GM12875 (cell line): ENCODE data around the gene CABP2.
"Not testable (repeated sequence)": the region's sequence is repeated elsewhere in the genome, so short reads cannot be mapped to it uniquely, and the experiment has no call there.

ENCODE experiments used
- H3K4me3 ChIP-seq: one replicate; pipeline ENCODE4 v1.5.1; 2011; ENCODE audit warnings: low read depth, low read length, control low read depth
- CTCF ChIP-seq: IDR thresholded peaks from 2 replicates; pipeline ENCODE4 v1.5.1; 2011; ENCODE audit warnings: low read depth, mild to moderate bottlenecking, control low read depth, inconsistent platforms, low read length, moderate library complexity, borderline replicate concordance; ENCODE audit not compliant: insufficient read depth

Gene CABP2

GRCh38 chr11:67492069-67492727 is 31.0 kb downstream of the CABP2 start:
- TF ChIP-seq CTCF = no peak
- H3K4me3 ChIP-seq = no peak overlapping the region

DNA sequence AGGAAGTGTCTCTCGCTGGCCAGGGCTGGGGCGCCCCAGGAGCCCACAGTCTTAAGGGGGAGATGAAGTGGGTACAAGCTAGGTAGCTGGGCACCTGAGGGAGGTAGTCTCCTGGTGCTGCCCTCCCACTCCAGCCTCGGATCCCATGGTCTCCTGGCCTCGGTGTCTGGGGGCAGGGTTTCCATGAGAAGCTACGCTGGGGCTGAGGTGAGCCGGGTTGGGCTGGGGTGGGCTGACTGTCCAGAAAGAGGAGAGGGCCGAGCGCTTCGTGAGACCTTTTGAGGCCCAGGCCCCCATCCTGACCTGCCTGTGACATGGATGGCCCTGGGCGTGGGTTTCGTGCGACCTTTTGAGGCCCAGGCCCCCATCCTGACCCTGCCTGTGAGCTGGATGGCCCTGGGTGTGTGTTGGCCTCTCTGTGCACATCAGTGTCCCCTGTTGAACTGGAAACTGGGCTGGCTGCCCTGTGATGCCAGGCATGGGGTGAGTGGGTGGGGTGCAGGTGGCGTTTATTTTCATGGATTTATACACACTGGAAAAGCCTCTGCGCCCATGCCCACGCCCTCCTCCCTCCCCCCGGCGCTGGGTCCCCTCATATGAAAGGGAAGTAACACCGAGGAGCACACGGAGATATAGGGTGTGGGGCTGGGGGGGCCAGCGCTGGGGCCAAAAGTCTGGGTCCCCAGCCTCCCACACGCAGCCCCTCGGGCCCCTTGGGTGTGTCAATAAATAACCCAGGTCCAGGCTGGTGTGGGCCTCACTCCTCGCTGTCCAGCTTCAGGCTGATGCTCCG is 31.8 kb downstream of the CABP2 start:
- TF ChIP-seq CTCF = no peak
- H3K4me3 ChIP-seq = no peak overlapping the region

DNA sequence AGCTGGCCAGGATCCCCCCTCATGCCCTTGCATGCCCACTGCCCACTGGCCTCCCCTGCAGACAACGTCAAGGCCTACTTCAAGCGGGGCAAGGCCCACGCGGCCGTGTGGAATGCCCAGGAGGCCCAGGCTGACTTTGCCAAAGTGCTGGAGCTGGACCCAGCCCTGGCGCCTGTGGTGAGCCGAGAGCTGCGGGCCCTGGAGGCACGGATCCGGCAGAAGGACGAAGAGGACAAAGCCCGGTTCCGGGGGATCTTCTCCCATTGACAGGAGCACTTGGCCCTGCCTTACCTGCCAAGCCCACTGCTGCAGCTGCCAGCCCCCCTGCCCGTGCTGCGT is 32.5 kb downstream of the CABP2 start:
- TF ChIP-seq CTCF = no peak
- no peak overlapping the region for H3K4me3 ChIP-seq

DNA sequence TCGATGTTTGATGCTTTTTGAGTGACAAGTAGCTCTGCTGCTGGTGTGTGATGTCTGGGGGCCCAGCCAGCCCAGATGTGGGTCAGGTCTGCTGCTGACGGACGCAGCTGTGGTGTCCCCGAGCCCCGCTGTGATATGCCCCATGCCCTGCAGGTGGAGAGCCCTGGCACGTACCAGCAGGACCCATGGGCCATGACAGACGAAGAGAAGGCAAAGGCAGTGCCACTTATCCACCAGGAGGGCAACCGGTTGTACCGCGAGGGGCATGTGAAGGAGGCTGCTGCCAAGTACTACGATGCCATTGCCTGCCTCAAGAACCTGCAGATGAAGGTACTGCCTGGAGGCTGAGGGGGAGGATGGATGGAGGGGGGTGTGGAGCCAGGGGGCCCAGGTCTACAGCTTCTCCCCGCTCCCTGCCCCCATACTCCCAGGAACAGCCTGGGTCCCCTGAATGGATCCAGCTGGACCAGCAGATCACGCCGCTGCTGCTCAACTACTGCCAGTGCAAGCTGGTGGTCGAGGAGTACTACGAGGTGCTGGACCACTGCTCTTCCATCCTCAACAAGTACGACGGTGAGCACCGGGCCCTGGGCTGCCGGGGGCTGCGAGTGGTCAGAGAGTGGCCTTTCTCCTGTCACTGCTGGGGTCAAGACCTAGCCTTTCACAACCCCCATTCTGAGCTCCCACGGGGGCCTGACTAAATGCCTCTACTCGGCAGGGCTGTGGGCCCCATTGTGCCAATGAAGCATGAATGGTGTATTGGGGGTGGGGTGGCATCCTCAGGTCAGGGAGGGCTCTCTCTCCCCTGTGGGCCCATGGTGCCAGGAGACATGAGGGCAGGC is 33.1 kb downstream of the CABP2 start:
- H3K4me3 ChIP-seq = no peak overlapping the region
- no peak for TF ChIP-seq CTCF

DNA sequence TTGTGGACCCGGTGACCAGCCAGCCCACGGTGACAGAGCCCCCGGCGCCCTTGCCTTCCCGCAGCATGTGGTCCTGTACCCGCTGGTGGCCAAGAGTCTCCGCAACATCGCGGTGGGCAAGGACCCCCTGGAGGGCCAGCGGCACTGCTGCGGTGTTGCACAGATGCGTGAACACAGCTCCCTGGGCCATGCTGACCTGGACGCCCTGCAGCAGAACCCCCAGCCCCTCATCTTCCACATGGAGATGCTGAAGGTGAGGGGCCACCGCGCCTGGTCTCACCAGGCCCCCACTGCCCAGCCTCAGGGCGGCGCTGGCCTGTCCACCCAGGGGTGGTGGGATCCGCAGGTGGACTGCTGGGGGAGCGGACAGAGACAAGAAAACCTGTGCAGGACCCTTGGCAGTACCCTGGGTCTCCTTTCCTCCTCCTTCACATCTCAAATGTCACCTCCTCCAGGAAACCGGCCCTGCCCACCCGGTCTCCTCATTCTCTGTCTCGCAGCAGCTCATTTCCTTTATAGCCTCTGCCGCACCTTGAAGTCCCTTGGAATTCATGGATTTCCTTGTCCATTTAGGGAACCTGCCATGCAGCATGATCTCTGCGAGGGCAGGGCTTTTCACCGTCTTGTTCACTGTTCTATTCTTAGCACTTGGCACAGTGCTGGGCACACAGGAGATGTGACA is 33.9 kb downstream of the CABP2 start:
- no peak for TF ChIP-seq CTCF
- H3K4me3 ChIP-seq = no peak overlapping the region

GRCh38 chr11:67486481-67487195 is 36.6 kb downstream of the CABP2 start:
- peak overlapping the region; percentile 19 for H3K4me3 ChIP-seq
- TF ChIP-seq CTCF = no peak

DNA sequence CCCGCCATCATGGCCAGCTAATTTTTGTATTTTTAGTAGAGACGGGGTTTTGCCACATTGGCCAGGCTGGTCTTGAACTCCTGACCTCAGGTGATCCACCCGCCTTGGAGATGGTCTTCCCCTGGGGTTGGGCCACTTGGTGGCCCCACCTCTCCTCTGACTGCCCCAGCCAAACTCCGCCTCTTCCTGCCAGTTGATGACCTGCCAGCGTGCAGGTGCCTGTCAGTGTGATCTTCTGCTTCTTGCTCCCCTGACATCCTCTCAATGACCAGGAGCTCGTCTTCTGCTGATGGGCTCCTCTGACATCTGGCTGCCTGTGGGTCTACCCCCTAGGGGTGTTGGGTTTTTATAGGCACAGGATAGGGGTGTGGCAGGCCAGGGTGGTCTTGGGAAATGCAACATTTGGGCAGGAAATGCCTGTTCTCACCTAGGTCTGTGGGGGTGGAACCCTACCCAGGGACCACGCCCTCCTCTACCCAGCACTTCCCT is 37.3 kb downstream of the CABP2 start:
- not testable (repeated sequence) for H3K4me3 ChIP-seq
